ENCODE results near the gene ERBB3. TPM values are rescaled to one million over a fixed set of nuclear protein-coding genes. Genes with fewer than 3 reads are reported as not detected.
"Not testable (repeated sequence)": the region's sequence is repeated elsewhere in the genome, so short reads cannot be mapped to it uniquely, and the experiment has no call there.

Gene ERBB3
- total RNA-seq, 2 donors from 2014 or later: 45.7 to 51.8 TPM

GRCh38 chr12:56074396-56074795, 5.6 kb upstream of the ERBB3 start:
- no peaks in the 10 kb centered on the region for H3K36me3 Mint-ChIP-seq (ENCODE audit: low read depth)
- Histone ChIP-seq H3K36me3 (ENCODE audit: control insufficient read depth, insufficient read depth, low read length) (no peaks in the 10 kb centered on the region), H3K27ac (ENCODE audit: low read depth, low read length) (no peak overlapping the region), H3K4me3 (ENCODE audit: low read length) (no peak overlapping the region), H3K27me3 (ENCODE audit: control insufficient read depth, insufficient read depth, low read length, poor library complexity, severe bottlenecking) (no peaks in the 10 kb centered on the region), H3K9me3 (ENCODE audit: control insufficient read depth, low read length) (no peaks in the 10 kb centered on the region), H3K9ac (ENCODE audit: extremely low read depth, low read length, poor library complexity, severe bottlenecking) (no peak overlapping the region), H3K4me1 (ENCODE audit: control insufficient read depth, insufficient read depth, low read length) (no peaks in the 10 kb centered on the region)
- peaks cover 3% of the 10 kb centered on the region for H3K4me1 Mint-ChIP-seq
- H3K27me3 Mint-ChIP-seq (ENCODE audit: insufficient read depth): no peaks in the 10 kb centered on the region
- no peak overlapping the region for H3K4me3 Mint-ChIP-seq
- no peak for DNase-seq
- H3K27ac Mint-ChIP-seq: no peak overlapping the region
- TF ChIP-seq, protein P1, sequence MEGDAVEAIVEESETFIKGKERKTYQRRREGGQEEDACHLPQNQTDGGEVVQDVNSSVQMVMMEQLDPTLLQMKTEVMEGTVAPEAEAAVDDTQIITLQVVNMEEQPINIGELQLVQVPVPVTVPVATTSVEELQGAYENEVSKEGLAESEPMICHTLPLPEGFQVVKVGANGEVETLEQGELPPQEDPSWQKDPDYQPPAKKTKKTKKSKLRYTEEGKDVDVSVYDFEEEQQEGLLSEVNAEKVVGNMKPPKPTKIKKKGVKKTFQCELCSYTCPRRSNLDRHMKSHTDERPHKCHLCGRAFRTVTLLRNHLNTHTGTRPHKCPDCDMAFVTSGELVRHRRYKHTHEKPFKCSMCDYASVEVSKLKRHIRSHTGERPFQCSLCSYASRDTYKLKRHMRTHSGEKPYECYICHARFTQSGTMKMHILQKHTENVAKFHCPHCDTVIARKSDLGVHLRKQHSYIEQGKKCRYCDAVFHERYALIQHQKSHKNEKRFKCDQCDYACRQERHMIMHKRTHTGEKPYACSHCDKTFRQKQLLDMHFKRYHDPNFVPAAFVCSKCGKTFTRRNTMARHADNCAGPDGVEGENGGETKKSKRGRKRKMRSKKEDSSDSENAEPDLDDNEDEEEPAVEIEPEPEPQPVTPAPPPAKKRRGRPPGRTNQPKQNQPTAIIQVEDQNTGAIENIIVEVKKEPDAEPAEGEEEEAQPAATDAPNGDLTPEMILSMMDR (conservative IDR thresholded peaks at IDR 0.05): no peak
- peaks cover 7% of the 10 kb centered on the region for H3K9me3 Mint-ChIP-seq
- 82 to 92% methylated on average over 3 to 5 of the region's 5 CpGs for WGBS, 2 experiments (ENCODE audit: insufficient coverage in 1 of 2, insufficient read length in 1 of 2)

GRCh38 chr12:56077966-56078365, 2.0 kb upstream of the ERBB3 start:
- not testable (repeated sequence) for H3K27me3 Mint-ChIP-seq (ENCODE audit: insufficient read depth); H3K9me3 Mint-ChIP-seq; H3K9ac ChIP-seq (ENCODE audit: extremely low read depth, low read length, poor library complexity, severe bottlenecking); H3K4me3 Mint-ChIP-seq; H3K27ac Mint-ChIP-seq; H3K27ac ChIP-seq (ENCODE audit: low read depth, low read length); H3K27me3 ChIP-seq (ENCODE audit: control insufficient read depth, insufficient read depth, low read length, poor library complexity, severe bottlenecking); H3K36me3 Mint-ChIP-seq (ENCODE audit: low read depth); H3K4me3 ChIP-seq (ENCODE audit: low read length); H3K36me3 ChIP-seq (ENCODE audit: control insufficient read depth, insufficient read depth, low read length); H3K4me1 ChIP-seq (ENCODE audit: control insufficient read depth, insufficient read depth, low read length); DNase-seq; H3K9me3 ChIP-seq (ENCODE audit: control insufficient read depth, low read length)
- peaks cover 16% of the 10 kb centered on the region for H3K4me1 Mint-ChIP-seq
- 91 to 96% methylated on average over 6 to 9 of the region's 9 CpGs for WGBS, 2 experiments (ENCODE audit: insufficient coverage in 1 of 2, insufficient read length in 1 of 2)

DNA sequence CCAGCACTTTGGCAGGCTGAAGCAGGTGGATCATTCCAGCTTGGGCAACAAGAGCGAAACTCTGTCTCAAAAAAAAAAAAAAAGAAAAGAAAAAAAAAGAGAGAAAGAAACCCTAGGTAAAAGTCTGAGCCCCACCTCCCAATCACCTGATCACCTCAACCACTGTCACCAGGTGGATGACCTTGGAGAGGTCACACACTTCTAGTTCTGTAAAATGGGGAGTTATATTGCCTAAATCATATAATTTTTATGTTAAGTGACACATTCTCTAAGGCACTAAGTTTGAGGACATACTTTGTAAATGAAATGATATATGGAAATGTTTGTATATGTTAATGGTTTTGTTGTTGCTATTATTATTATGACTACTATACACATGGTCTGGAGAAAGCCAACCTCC, 1.5 kb upstream of the ERBB3 start:
- Histone ChIP-seq H3K36me3 (ENCODE audit: control insufficient read depth, insufficient read depth, low read length) (no peaks in the 10 kb centered on the region), H3K9me3 (ENCODE audit: control insufficient read depth, low read length) (no peaks in the 10 kb centered on the region), H3K4me1 (ENCODE audit: control insufficient read depth, insufficient read depth, low read length) (no peaks in the 10 kb centered on the region), H3K4me3 (ENCODE audit: low read length) (peak overlapping the region; percentile 95), H3K9ac (ENCODE audit: extremely low read depth, low read length, poor library complexity, severe bottlenecking) (no peak overlapping the region), H3K27ac (ENCODE audit: low read depth, low read length) (no peak overlapping the region), H3K27me3 (ENCODE audit: control insufficient read depth, insufficient read depth, low read length, poor library complexity, severe bottlenecking) (no peaks in the 10 kb centered on the region)
- no peak for DNase-seq
- no peaks in the 10 kb centered on the region for H3K36me3 Mint-ChIP-seq (ENCODE audit: low read depth)
- H3K9me3 Mint-ChIP-seq: peaks cover 7% of the 10 kb centered on the region
- peak overlapping the region; percentile 81 for H3K4me3 Mint-ChIP-seq
- TF ChIP-seq, protein P1 (conservative IDR thresholded peaks at IDR 0.05): no peak
- 100% methylated on average over 1 of the region's 1 CpG; no CpG with 5 or more reads in 1 of the 2 experiments for WGBS, 2 experiments (ENCODE audit: insufficient coverage in 1 of 2, insufficient read length in 1 of 2)
- H3K27ac Mint-ChIP-seq: peak overlapping the region; percentile 95
- H3K27me3 Mint-ChIP-seq (ENCODE audit: insufficient read depth): no peaks in the 10 kb centered on the region
- H3K4me1 Mint-ChIP-seq: peaks cover 16% of the 10 kb centered on the region
